ENCODE results near the gene DDAH1. TPM values are rescaled to one million over a fixed set of nuclear protein-coding genes. Genes with fewer than 3 reads are reported as not detected.

DDAH1 gene
- total RNA-seq, 1 donor = 89.0 TPM

DNA sequence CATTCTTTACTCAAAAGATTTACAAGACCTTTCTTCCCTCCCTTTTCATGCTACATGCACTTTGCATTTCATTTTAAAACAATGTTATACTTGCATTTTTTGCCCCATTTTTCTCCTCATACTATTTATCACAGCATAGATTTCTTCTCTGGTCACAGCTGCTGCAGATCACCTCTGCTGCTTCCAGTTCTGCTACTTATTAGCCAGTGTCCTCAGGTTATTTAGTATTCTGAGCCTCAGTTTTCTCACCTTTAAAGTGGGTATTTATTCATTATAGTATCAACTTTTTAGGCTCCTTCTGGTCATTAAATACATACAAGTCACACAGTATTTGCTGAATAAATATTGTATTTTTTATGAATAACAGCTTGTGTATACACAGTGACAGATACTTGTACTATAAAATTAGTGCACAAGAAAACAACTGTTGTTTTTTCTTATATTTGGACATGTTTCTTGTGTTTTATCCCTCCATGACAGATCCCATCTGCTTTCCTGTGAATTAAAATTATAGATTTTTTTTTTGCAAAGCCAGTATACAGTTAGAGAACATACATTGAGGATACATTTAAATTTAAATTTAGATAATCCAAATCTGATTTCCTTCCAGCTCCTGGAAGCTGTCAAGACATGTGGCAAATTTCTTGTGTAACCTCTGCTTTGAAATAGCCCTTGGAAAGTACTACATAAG lies 103.2 kb downstream of the DDAH1 start:
- Histone ChIP-seq H3K27ac (ENCODE audit: low read depth, low read length) (peak overlapping the region; percentile 76), H4K20me1 (ENCODE audit: insufficient read depth, low read length) (no peaks in the 10 kb centered on the region), H3K9me3 (ENCODE audit: low read depth, low read length) (no peaks in the 10 kb centered on the region), H2AFZ (ENCODE audit: low read length) (no peak overlapping the region), H3K4me1 (ENCODE audit: insufficient read depth, low read length) (peaks cover 73% of the 10 kb centered on the region), H3K36me3 (ENCODE audit: insufficient read depth, low read length) (peaks cover 26% of the 10 kb centered on the region), H3K27me3 (ENCODE audit: insufficient read depth, low read length) (no peaks in the 10 kb centered on the region), H3K4me2 (ENCODE audit: insufficient read depth, low read length) (peak overlapping the region; percentile 57), H3K79me2 (ENCODE audit: insufficient read depth, low read length) (peaks cover 62% of the 10 kb centered on the region), H3K4me3 (ENCODE audit: insufficient read depth, low read length) (no peak overlapping the region)
- DNase-seq (ENCODE audit: insufficient read length, low spot score, missing footprints) = no peak
- TF ChIP-seq, protein P1, sequence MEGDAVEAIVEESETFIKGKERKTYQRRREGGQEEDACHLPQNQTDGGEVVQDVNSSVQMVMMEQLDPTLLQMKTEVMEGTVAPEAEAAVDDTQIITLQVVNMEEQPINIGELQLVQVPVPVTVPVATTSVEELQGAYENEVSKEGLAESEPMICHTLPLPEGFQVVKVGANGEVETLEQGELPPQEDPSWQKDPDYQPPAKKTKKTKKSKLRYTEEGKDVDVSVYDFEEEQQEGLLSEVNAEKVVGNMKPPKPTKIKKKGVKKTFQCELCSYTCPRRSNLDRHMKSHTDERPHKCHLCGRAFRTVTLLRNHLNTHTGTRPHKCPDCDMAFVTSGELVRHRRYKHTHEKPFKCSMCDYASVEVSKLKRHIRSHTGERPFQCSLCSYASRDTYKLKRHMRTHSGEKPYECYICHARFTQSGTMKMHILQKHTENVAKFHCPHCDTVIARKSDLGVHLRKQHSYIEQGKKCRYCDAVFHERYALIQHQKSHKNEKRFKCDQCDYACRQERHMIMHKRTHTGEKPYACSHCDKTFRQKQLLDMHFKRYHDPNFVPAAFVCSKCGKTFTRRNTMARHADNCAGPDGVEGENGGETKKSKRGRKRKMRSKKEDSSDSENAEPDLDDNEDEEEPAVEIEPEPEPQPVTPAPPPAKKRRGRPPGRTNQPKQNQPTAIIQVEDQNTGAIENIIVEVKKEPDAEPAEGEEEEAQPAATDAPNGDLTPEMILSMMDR (IDR thresholded peaks at IDR 0.05; ENCODE audit: extremely low read depth, low read depth, low read length) = no peak

DNA sequence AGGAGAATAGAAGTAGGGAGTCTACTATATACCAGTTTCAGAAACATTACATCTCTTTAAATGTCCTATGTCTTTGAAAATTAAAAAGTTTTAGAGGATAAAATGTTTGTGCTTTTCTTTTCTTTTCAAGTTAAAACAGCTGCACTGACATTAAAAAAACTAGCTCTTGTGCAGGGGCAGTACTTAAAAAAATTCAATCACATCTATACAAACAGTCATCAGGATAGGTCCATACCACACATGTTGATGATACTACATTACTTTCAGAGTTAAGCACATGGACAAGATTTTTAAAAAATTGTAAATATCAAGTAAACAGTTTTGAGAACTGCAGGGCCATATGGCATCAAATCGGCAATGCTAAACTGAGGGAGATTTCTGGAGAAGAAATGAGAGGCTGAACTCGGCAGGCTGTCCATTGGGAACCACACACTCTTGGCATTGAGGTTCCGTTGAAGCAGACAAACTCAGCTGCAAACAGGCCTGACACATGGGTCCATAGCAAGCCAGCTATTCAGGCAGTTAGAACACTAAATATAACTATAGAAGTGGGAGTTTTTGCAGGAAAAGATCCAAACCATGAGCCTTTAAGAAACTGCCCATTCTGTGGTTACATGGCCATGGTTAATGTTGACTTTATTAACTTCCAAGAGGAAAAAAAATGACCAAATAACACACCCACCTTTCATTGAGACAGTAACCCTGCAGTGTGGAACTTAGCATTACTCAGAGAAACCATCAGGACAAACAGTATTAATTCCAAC lies 104.0 kb downstream of the DDAH1 start:
- Histone ChIP-seq H3K36me3 (ENCODE audit: insufficient read depth, low read length) (peaks cover 27% of the 10 kb centered on the region), H3K27me3 (ENCODE audit: insufficient read depth, low read length) (no peaks in the 10 kb centered on the region), H3K79me2 (ENCODE audit: insufficient read depth, low read length) (peaks cover 67% of the 10 kb centered on the region), H3K9me3 (ENCODE audit: low read depth, low read length) (no peaks in the 10 kb centered on the region), H3K4me1 (ENCODE audit: insufficient read depth, low read length) (peaks cover 67% of the 10 kb centered on the region), H3K27ac (ENCODE audit: low read depth, low read length) (peak overlapping the region; percentile 76), H3K4me3 (ENCODE audit: insufficient read depth, low read length) (no peak overlapping the region), H4K20me1 (ENCODE audit: insufficient read depth, low read length) (no peaks in the 10 kb centered on the region), H3K4me2 (ENCODE audit: insufficient read depth, low read length) (peak overlapping the region; percentile 57), H2AFZ (ENCODE audit: low read length) (no peak overlapping the region)
- peak; percentile 71 for DNase-seq (ENCODE audit: insufficient read length, low spot score, missing footprints)
- TF ChIP-seq, protein P1 (IDR thresholded peaks at IDR 0.05; ENCODE audit: extremely low read depth, low read depth, low read length) = no peak

DNA sequence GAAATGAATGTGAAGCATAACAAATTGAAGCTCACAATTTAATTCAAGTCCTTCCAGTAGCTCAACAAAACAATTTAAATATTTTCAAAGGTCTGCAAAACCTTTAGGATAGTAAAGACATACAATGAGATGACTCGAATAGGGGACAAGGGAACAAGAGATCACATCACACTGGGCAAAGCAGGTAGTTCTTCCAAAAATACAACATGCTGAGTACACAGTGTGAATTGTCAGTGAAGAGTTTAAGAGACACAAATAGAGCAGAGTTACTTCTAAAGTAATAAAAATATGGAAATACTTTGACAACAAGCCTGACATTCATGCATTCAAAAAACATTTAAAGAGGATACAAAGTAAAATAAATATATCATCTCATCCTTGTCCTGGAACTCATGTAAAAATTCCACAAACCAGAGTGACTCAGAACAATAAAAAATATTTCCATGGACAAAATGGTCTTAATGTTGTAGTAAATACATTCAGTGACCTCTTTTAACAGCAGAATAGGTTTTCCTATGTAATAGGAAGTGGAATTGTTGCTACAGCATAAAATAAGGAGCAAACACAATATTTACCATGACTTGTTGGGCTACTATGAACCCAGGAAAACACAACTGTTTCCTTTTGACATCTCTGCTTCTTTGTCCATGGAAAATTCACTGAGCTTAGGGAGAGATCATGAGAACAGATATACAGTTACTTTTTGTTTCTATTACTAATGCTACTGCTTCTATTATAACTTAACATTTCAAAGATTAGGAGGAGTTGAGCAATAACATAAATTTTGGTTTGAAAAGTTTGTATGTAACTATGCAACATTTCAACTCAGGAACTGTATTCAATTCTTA lies 104.9 kb downstream of the DDAH1 start:
- no peak overlapping the region for H2AFZ ChIP-seq (ENCODE audit: low read length)
- TF ChIP-seq, protein P1 (IDR thresholded peaks at IDR 0.05; ENCODE audit: extremely low read depth, low read depth, low read length) = no peak
- H3K4me1 ChIP-seq (ENCODE audit: insufficient read depth, low read length) = peaks cover 62% of the 10 kb centered on the region
- no peak overlapping the region for H3K4me3 ChIP-seq (ENCODE audit: insufficient read depth, low read length)
- H4K20me1 ChIP-seq (ENCODE audit: insufficient read depth, low read length) = no peaks in the 10 kb centered on the region
- peaks cover 67% of the 10 kb centered on the region for H3K79me2 ChIP-seq (ENCODE audit: insufficient read depth, low read length)
- DNase-seq (ENCODE audit: insufficient read length, low spot score, missing footprints) = peak; percentile 6
- H3K27ac ChIP-seq (ENCODE audit: low read depth, low read length) = peak overlapping the region; percentile 76
- peaks cover 24% of the 10 kb centered on the region for H3K36me3 ChIP-seq (ENCODE audit: insufficient read depth, low read length)
- H3K9me3 ChIP-seq (ENCODE audit: low read depth, low read length) = no peaks in the 10 kb centered on the region
- peak overlapping the region; percentile 57 for H3K4me2 ChIP-seq (ENCODE audit: insufficient read depth, low read length)
- no peaks in the 10 kb centered on the region for H3K27me3 ChIP-seq (ENCODE audit: insufficient read depth, low read length)

All from osteoblast (primary cell).